ENCODE measurements around the gene CBX8.

The CBX8 gene

GRCh38 chr17:79781012-79781650 lies 15.7 kb downstream of the CBX8 start:
- Histone ChIP-seq H3K36me3 (ENCODE audit: control insufficient read depth, insufficient read depth, low read length) (no peaks in the 10 kb centered on the region), H3K9ac (no peak overlapping the region), H3K27ac (no peak overlapping the region), H3K4me2 (ENCODE audit: low read length) (no peak overlapping the region), H3K79me2 (no peaks in the 10 kb centered on the region), H3K9me3 (ENCODE audit: control insufficient read depth, low read length) (no peaks in the 10 kb centered on the region), H2AFZ (no peak overlapping the region), H3K27me3 (ENCODE audit: control insufficient read depth, insufficient read depth, low read length) (no peaks in the 10 kb centered on the region), H3K4me3 (ENCODE audit: low read depth, low read length) (no peak overlapping the region), H3K4me1 (no peaks in the 10 kb centered on the region)
- TF ChIP-seq, protein P1, sequence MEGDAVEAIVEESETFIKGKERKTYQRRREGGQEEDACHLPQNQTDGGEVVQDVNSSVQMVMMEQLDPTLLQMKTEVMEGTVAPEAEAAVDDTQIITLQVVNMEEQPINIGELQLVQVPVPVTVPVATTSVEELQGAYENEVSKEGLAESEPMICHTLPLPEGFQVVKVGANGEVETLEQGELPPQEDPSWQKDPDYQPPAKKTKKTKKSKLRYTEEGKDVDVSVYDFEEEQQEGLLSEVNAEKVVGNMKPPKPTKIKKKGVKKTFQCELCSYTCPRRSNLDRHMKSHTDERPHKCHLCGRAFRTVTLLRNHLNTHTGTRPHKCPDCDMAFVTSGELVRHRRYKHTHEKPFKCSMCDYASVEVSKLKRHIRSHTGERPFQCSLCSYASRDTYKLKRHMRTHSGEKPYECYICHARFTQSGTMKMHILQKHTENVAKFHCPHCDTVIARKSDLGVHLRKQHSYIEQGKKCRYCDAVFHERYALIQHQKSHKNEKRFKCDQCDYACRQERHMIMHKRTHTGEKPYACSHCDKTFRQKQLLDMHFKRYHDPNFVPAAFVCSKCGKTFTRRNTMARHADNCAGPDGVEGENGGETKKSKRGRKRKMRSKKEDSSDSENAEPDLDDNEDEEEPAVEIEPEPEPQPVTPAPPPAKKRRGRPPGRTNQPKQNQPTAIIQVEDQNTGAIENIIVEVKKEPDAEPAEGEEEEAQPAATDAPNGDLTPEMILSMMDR (IDR thresholded peaks at IDR 0.05): no peak

- TF ChIP-seq, protein P1 (IDR thresholded peaks at IDR 0.05): no peak
- no peaks in the 10 kb centered on the region for H3K79me2 ChIP-seq
- no peaks in the 10 kb centered on the region for H3K4me1 ChIP-seq
- H3K4me2 ChIP-seq (ENCODE audit: low read length): no peak overlapping the region
- H3K9ac ChIP-seq: no peak overlapping the region
- H3K4me3 ChIP-seq (ENCODE audit: low read depth, low read length): no peak overlapping the region
- no peaks in the 10 kb centered on the region for H3K36me3 ChIP-seq (ENCODE audit: control insufficient read depth, insufficient read depth, low read length)
- H2AFZ ChIP-seq: no peak overlapping the region
- H3K9me3 ChIP-seq (ENCODE audit: control insufficient read depth, low read length): no peaks in the 10 kb centered on the region
- H3K27ac ChIP-seq: no peak overlapping the region
- H3K27me3 ChIP-seq (ENCODE audit: control insufficient read depth, insufficient read depth, low read length): no peaks in the 10 kb centered on the region
Observed at GRCh38 chr17:79779661-79780365, 17.1 kb downstream of the CBX8 start.

GRCh38 chr17:79779084-79779529 lies 17.8 kb downstream of the CBX8 start:
- Histone ChIP-seq H3K36me3 (ENCODE audit: control insufficient read depth, insufficient read depth, low read length) (no peaks in the 10 kb centered on the region), H3K9me3 (ENCODE audit: control insufficient read depth, low read length) (no peaks in the 10 kb centered on the region), H3K4me2 (ENCODE audit: low read length) (peak overlapping the region; percentile 66), H3K4me1 (no peaks in the 10 kb centered on the region), H3K27ac (no peak overlapping the region), H3K9ac (no peak overlapping the region), H3K79me2 (no peaks in the 10 kb centered on the region), H2AFZ (peak overlapping the region; percentile 77), H3K4me3 (ENCODE audit: low read depth, low read length) (peak overlapping the region; percentile 52), H3K27me3 (ENCODE audit: control insufficient read depth, insufficient read depth, low read length) (no peaks in the 10 kb centered on the region)
- TF ChIP-seq, protein P1 (IDR thresholded peaks at IDR 0.05): no peak

- Histone ChIP-seq H3K4me2 (ENCODE audit: low read length) (peak overlapping the region; percentile 66), H3K27me3 (ENCODE audit: control insufficient read depth, insufficient read depth, low read length) (no peaks in the 10 kb centered on the region), H3K4me3 (ENCODE audit: low read depth, low read length) (peak overlapping the region; percentile 52), H3K9me3 (ENCODE audit: control insufficient read depth, low read length) (no peaks in the 10 kb centered on the region), H3K36me3 (ENCODE audit: control insufficient read depth, insufficient read depth, low read length) (no peaks in the 10 kb centered on the region), H3K27ac (no peak overlapping the region), H2AFZ (peak overlapping the region; percentile 77), H3K9ac (no peak overlapping the region), H3K79me2 (no peaks in the 10 kb centered on the region), H3K4me1 (no peaks in the 10 kb centered on the region)
- TF ChIP-seq, protein P1 (IDR thresholded peaks at IDR 0.05): no peak
Observed at GRCh38 chr17:79778504-79779083, 18.3 kb downstream of the CBX8 start.
